COR-L47 (cell line): Measurements from ENCODE around the gene GATAD1.
"Not testable (repeated sequence)": the region's sequence is repeated elsewhere in the genome, so short reads cannot be mapped to it uniquely, and the experiment has no call there.

Experiments
- DNase-seq: peaks from one replicate; lab custom pipeline; 2025; lab: John Stamatoyannopoulos, UW

Gene GATAD1

GRCh38 chr7:92483624-92484023, 36.3 kb downstream of the GATAD1 start:
- not testable (repeated sequence) for DNase-seq

- DNase-seq: not testable (repeated sequence)
Measured at GRCh38 chr7:92484226-92484625, 36.9 kb downstream of the GATAD1 start.

GRCh38 chr7:92485267-92485892, 38.1 kb downstream of the GATAD1 start:
- DNase-seq: no peak

GRCh38 chr7:92485974-92486373, 38.7 kb downstream of the GATAD1 start:
- DNase-seq: no peak

- DNase-seq: no peak
Measured at GRCh38 chr7:92487804-92488203, 40.5 kb downstream of the GATAD1 start.

- no peak for DNase-seq
Measured at GRCh38 chr7:92489634-92490033, 42.4 kb downstream of the GATAD1 start.

- no peak for DNase-seq
Measured at GRCh38 chr7:92496876-92497275, 49.6 kb downstream of the GATAD1 start.

- DNase-seq: no peak
Measured at GRCh38 chr7:92498557-92498956, 51.3 kb downstream of the GATAD1 start.

GRCh38 chr7:92503767-92504166, 56.5 kb downstream of the GATAD1 start:
- no peak for DNase-seq

GRCh38 chr7:92504563-92504962, 57.3 kb downstream of the GATAD1 start:
- DNase-seq: no peak

GRCh38 chr7:92506363-92506762, 59.1 kb downstream of the GATAD1 start:
- DNase-seq: no peak

GRCh38 chr7:92508946-92509345, 61.7 kb downstream of the GATAD1 start:
- DNase-seq: no peak
